ENCODE data around the gene EFNA4. TPM values are rescaled to one million over a fixed set of nuclear protein-coding genes. Genes with fewer than 3 reads are reported as not detected.

Gene EFNA4
- polyA plus RNA-seq, 3 donors, result 1.7 to 7.1 (median 4.6) TPM

- 0 to 2% (median 2%) methylated on average over 46 to 71 of the region's 71 CpGs for WGBS, 3 donors
- H3K27ac ChIP-seq (ENCODE audit: low read depth, low read length), result no peak overlapping the region
Measured at GRCh38 chr1:155080312-155081228, 17.0 kb downstream of the EFNA4 start.

- no peak overlapping the region for H3K27ac ChIP-seq (ENCODE audit: low read depth, low read length)
- WGBS, 3 donors, result 3 to 4% (median 3%) methylated on average over 48 to 68 of the region's 68 CpGs
Measured at GRCh38 chr1:155081472-155082300, 18.1 kb downstream of the EFNA4 start.

GRCh38 chr1:155082301-155083051, 18.9 kb downstream of the EFNA4 start:
- WGBS, 3 donors, result 5 to 12% (median 8%) methylated on average over 32 to 36 of the region's 36 CpGs
- no peak overlapping the region for H3K27ac ChIP-seq (ENCODE audit: low read depth, low read length)

- 57 to 74% (median 65%) methylated on average over 6 of the region's 6 CpGs for WGBS, 3 donors
- H3K27ac ChIP-seq (ENCODE audit: low read depth, low read length), result no peak overlapping the region
Measured at GRCh38 chr1:155083052-155083541, 19.6 kb downstream of the EFNA4 start.

GRCh38 chr1:155083865-155084721, 20.6 kb downstream of the EFNA4 start:
- WGBS, 3 donors, result 26 to 29% (median 28%) methylated on average over 21 of the region's 21 CpGs
- H3K27ac ChIP-seq (ENCODE audit: low read depth, low read length), result no peak overlapping the region

- H3K27ac ChIP-seq (ENCODE audit: low read depth, low read length), result no peak overlapping the region
- 0 to 1% (median 0%) methylated on average over 64 to 67 of the region's 67 CpGs for WGBS, 3 donors
Measured at GRCh38 chr1:155084722-155085503, 21.4 kb downstream of the EFNA4 start.

GRCh38 chr1:155085504-155086127, 22.1 kb downstream of the EFNA4 start:
- 1 to 3% (median 1%) methylated on average over 31 to 32 of the region's 32 CpGs for WGBS, 3 donors
- H3K27ac ChIP-seq (ENCODE audit: low read depth, low read length), result no peak overlapping the region

GRCh38 chr1:155086128-155086741, 22.7 kb downstream of the EFNA4 start:
- H3K27ac ChIP-seq (ENCODE audit: low read depth, low read length), result no peak overlapping the region
- WGBS, 3 donors, result 12 to 19% (median 16%) methylated on average over 14 to 24 of the region's 24 CpGs

- WGBS, 3 donors, result 56 to 83% (median 59%) methylated on average over 8 of the region's 8 CpGs
- H3K27ac ChIP-seq (ENCODE audit: low read depth, low read length), result no peak overlapping the region
Measured at GRCh38 chr1:155086856-155087535, 23.5 kb downstream of the EFNA4 start.

- WGBS, 3 donors, result 20 to 27% (median 24%) methylated on average over 28 to 29 of the region's 29 CpGs
- H3K27ac ChIP-seq (ENCODE audit: low read depth, low read length), result no peak overlapping the region
Measured at GRCh38 chr1:155091071-155092051, 27.8 kb downstream of the EFNA4 start.

- WGBS, 3 donors, result 85 to 93% (median 85%) methylated on average over 6 of the region's 6 CpGs
- no peak overlapping the region for H3K27ac ChIP-seq (ENCODE audit: low read depth, low read length)
Measured at GRCh38 chr1:155092131-155092530, 28.6 kb downstream of the EFNA4 start.

GRCh38 chr1:155092641-155093040, 29.1 kb downstream of the EFNA4 start:
- WGBS, 3 donors, result 78 to 95% (median 89%) methylated on average over 12 of the region's 12 CpGs
- no peak overlapping the region for H3K27ac ChIP-seq (ENCODE audit: low read depth, low read length)

- no peak overlapping the region for H3K27ac ChIP-seq (ENCODE audit: low read depth, low read length)
- WGBS, 3 donors, result 20 to 34% (median 26%) methylated on average over 13 of the region's 13 CpGs
Measured at GRCh38 chr1:155093911-155094621, 30.5 kb downstream of the EFNA4 start.

- H3K27ac ChIP-seq (ENCODE audit: low read depth, low read length), result no peak overlapping the region
- 60 to 62% (median 60%) methylated on average over 2 of the region's 2 CpGs for WGBS, 3 donors
Measured at GRCh38 chr1:155094622-155094948, 31.0 kb downstream of the EFNA4 start.
